HL-60 (cell line): ENCODE data around the gene MALSU1.

Source experiments
- DNase-seq, 2 experiments: peaks; one replicate each; pipeline ENCODE4 v3.0.0-alpha.2; 2010 to 2020; ENCODE audit warnings: low read depth in 1 of 2, low spot score in 1 of 2
- H3K27ac ChIP-seq: fragments of 250-450 bp; sonication (Bioruptor Pico); replicated peaks from 2 replicates; pipeline ENCODE4 v1.5.1; 2020; ENCODE audit warnings: mild to moderate bottlenecking, moderate library complexity
- H3K27me3 ChIP-seq: fragments of 250-450 bp; sonication (Bioruptor Pico); 2 replicates; pipeline ENCODE4 v1.5.1; 2021; ENCODE audit warnings: mild to moderate bottlenecking, moderate library complexity; ENCODE audit not compliant: insufficient read depth, poor library complexity, severe bottlenecking
- H3K4me3 ChIP-seq: replicated peaks from 2 replicates; pipeline ENCODE4 v1.5.1; 2011; ENCODE audit warnings: mild to moderate bottlenecking, control low read depth, low read length; ENCODE audit not compliant: insufficient read depth
- CTCF ChIP-seq: IDR thresholded peaks from one replicate; pipeline ENCODE4 v1.5.1; 2011; ENCODE audit warnings: low read length, control low read depth, inconsistent platforms; ENCODE audit not compliant: insufficient read depth
- GABPA ChIP-seq: IDR thresholded peaks from 2 replicates; pipeline ENCODE4 v1.6.1; 2012; ENCODE audit warnings: low read depth
- POLR2AphosphoS5 ChIP-seq: IDR thresholded peaks from 2 replicates; pipeline ENCODE4 v1.6.1; 2012; ENCODE audit warnings: low read depth
- REST ChIP-seq: IDR thresholded peaks from 2 replicates; pipeline ENCODE4 v1.6.1; 2012; ENCODE audit warnings: low read depth; ENCODE audit not compliant: insufficient replicate concordance
- SPI1 ChIP-seq: IDR thresholded peaks from 2 replicates; pipeline ENCODE4 v1.6.1; 2012; ENCODE audit warnings: low read depth, mild to moderate bottlenecking, borderline replicate concordance

MALSU1 gene

GRCh38 chr7:23357190-23358093 is 58.3 kb downstream of the MALSU1 start:
- DNase-seq: no peak
- TF ChIP-seq SPI1: no peak
- no peak for TF ChIP-seq REST
- TF ChIP-seq GABPA: no peak
- no peak for TF ChIP-seq CTCF
- no peak for TF ChIP-seq POLR2AphosphoS5
- Histone ChIP-seq H3K27me3 (no peaks in the 10 kb centered on the region), H3K27ac (no peak overlapping the region), H3K4me3 (no peak overlapping the region)

GRCh38 chr7:23358152-23358674 is 59.1 kb downstream of the MALSU1 start:
- no peak overlapping the region for H3K4me3 ChIP-seq
- no peak for DNase-seq
- H3K27me3 ChIP-seq: no peaks in the 10 kb centered on the region
- TF ChIP-seq SPI1 (no peak), GABPA (no peak), CTCF (no peak), REST (no peak), POLR2AphosphoS5 (no peak)
- no peak overlapping the region for H3K27ac ChIP-seq
